ENCODE measurements around the gene ARSJ.

DNA sequence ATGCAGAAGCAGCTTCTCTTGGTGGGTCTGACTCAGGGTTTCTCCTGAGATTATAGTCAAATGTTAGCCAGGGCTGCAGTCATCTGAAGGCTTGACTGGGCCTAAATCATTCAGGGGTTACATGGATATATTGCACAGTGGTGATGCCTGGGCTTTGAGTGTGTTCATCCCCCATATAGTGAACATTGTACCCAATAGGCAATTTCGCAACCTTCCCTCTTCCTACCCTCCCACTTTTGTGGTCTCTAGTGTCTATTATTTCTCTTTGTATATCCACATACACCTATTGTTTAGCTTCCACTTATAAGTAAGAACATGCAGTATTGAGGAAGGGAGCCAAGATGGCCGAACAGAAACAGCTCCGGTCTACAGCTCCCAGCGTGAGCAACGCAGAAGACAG is 127.6 kb downstream of the ARSJ start:
- TF ChIP-seq POLR2A (IDR thresholded peaks at IDR 0.05; ENCODE audit: low read length) (no peak), GATA1 (IDR thresholded peaks at IDR 0.05; ENCODE audit: low read depth, low read length) (no peak)
